SHP77 (cell line): Measurements from ENCODE around the gene IFIT5.

ENCODE experiments used
- DNase-seq, 2 experiments: peaks; one replicate each; lab custom pipeline; 2025; lab: John Stamatoyannopoulos, UW

IFIT5 gene

GRCh38 chr10:89431977-89432376 is 17.6 kb downstream of the IFIT5 start:
- DNase-seq = no peak

GRCh38 chr10:89438525-89438924 is 24.2 kb downstream of the IFIT5 start:
- DNase-seq = no peak

- DNase-seq = peak in 1 of 2 experiments; percentile 28
Measured at GRCh38 chr10:89440226-89441009, 26.1 kb downstream of the IFIT5 start.

DNA sequence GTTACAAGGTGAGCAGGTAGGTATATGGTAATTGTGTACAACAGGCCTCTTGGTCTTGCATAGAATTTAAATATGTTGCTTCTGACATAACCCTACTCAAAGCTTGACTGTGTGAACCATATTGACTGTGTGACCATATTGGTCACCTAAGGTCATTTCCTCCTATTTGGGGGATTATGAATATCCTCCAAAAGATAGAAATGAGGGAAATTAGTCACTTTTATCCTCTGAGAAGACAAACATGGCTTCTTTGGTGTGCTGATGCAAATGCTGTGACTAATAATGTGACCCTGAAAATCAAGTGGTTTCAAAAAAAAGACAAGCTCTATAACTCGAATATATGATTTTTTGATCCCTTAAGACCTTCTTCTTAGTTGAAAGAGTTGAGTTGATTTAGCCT is 27.9 kb downstream of the IFIT5 start:
- no peak for DNase-seq

GRCh38 chr10:89444819-89445218 is 30.5 kb downstream of the IFIT5 start:
- DNase-seq = peak in 1 of 2 experiments; percentile 26

GRCh38 chr10:89450901-89451300 is 36.5 kb downstream of the IFIT5 start:
- no peak for DNase-seq

- no peak for DNase-seq
Measured at GRCh38 chr10:89452193-89452592, 37.8 kb downstream of the IFIT5 start.

DNA sequence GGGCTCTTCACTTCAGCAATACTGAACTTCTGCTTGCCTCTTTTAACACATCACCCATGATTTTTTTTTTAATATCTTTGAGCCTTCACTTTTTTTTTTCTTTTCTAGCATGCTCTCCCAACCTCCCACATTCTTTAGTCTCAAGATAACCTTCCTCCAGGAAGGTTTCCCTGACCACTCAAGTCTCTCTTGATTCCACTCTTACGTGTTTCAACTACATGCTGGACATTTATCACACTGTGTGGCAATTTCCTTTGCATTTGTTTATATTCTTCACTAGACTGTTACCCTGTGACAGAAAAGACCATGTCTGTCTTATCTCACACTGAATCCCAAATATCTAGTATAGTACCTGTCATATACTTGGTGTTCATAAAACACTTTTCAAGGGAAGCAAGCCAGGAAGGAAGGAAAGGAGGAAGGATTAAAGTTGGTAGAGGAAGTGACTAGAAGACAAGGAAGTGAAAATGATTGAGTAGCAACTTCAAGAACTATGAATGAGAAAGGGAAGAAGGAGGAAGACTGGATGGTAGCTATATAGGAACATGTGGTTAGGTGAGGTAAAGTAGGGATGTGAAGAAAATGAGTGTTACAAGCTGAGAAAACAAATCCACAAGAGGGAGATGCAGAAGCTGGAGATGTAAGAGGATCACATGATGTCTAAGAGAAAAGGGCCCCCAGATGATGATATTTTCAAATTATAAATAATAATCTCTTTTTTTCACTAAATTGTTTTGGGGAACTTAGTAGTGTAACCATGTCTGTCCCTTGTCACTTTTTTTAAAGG is 40.4 kb downstream of the IFIT5 start:
- DNase-seq = no peak

DNA sequence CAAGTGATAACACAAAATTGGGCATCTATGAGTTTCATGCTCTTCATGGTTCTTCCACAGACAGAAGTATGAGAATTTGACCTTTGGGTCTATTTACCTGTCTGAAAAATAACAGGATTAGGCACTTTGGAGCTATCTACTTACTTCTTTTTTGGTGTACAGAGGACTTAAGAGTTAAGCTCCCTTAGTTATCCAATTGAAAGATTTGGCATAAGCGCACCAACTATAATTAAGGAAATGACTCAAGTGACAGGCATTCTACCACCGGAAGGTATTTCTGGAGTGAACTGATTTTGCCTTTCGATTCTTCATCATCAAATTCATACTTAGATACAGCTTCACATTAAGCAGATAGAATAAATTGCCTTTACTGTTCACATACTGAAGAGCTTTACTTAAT is 43.9 kb downstream of the IFIT5 start:
- DNase-seq = no peak

DNA sequence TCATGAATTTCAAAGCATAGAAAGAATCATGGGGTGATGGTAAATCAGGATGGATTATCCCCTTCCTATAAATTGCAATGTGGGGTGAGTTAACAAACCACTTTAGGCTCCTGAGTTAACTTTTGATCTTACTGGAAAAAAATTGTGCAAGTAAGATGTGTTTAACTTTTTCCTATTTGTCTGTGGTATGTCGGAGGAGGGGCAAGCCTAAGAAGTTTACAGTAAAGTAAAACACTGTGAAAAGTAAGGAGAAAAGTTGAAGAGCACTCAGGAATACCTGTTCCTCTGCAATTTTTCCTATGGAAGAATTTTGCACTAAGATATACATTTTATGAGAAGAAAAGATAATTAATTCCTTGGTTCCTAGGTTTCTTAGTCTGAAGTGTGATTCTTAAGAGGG is 44.4 kb downstream of the IFIT5 start:
- DNase-seq = no peak

DNA sequence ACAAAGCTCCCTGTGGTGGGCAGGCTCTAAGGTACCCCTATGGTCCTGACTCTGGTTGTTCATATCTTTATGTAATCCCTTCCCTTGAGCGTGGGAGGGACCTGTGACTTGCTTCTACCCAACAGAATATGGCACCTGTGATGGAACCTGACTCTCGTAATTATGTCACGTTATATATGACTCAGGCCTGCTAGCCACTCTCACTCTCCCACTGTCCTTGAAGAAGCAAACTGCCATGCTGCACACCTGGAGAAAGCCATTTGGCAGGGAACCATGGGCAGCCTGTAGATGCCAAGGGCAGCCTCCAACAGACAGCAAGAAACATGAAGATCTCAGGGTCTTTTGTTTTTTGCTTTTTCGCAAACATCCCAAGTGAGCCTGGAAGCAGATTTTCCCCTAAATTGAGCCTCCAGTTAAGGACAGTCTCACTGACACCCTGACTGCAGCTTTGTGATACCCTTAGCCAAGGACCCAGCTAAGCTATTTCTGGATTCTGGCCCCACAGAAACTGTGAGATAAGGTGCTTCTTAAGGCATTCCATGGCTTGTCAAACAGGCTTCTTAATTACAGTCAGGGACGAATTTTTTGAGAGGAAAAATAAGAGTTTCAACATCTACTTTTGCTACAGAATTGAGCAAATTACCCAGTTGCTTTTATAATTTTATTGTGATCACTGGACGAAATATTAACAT is 49.6 kb downstream of the IFIT5 start:
- no peak for DNase-seq

DNA sequence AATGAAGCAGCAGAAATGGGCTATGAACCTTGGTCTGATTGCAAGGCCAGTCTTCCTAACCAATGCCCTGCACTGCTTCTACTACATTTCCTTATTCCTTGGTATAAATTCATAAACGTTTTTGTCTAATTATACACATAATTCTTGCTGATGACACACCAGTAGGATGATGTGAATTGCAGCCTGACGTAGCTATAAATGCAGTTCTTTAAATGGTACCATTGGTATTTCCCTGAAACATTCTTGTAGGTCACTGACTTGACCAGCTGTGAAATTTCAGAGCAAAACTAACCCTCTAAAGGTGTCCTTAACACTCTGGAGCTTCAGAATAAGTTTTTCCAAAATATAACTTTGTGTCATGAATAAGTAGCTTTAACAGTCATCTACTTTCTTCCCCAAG is 50.8 kb downstream of the IFIT5 start:
- no peak for DNase-seq

GRCh38 chr10:89466599-89467035 is 52.2 kb downstream of the IFIT5 start:
- DNase-seq = peak; percentile 0 to 1

DNA sequence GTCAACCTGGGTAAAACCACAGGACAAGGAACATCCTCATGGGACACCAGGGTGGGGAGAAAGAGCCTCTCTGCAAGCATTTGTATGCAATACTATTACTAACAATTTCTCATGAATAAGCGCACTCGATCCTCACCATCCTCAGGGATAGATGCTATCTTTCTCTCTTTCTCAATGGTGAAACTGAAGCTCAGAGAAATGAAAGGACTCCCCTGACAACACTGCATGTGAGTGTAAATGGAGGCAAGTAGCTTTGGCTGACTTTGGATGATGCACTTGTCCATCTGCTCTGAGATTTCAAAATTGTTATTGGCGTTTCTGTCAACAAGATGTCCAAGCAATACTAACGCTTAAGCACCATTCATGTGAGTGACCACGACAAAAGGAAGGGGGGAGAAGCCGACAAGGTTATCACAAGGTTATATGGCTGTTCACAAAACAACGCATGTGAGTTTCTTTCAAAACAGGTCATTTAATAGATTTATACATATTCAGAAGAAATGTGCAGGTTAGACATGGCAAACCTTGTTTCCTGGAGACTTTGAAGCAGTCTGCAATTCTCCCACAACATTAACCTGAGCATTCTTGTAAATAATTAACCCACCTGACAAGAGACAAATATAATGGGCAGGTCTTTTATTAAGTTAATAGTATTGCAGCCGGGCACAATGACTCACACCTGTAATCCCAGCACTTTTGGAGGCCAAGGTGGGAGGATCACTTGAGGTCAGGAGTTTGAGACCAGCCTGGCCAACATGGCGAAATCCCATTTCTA is 54.0 kb downstream of the IFIT5 start:
- DNase-seq = no peak

GRCh38 chr10:89469517-89469916 is 55.1 kb downstream of the IFIT5 start:
- no peak for DNase-seq
